K562 (cell line): ENCODE measurements around the gene METTL24. TPM values are rescaled to one million over a fixed set of nuclear protein-coding genes. Genes with fewer than 3 reads are reported as not detected.
A peak's percentile ranks its signal among the peaks of the same experiment; 100 is the strongest.

Experiments
- ATAC-seq: fragments of 200-7000 bp; cut with Tn5 transposase; 3 replicates; pipeline ENCODE4 v1.9.1; 2020; ENCODE audit warnings: moderate library complexity
- BruUV-seq: library from RNA; stranded (reverse); fragments of 400-500 nt; replicated peaks from 2 replicates; lab custom pipeline; 2021; lab: Mats Ljungman, UMichigan
- CTCF ChIA-PET: fragments of 300-600 bp; formaldehyde crosslinking; extraction: SDS; loops from one replicate; lab custom pipeline; 2021; ENCODE audit warnings: low intra/inter-chr PET ratio; lab: Yijun Ruan, JAX
- POLR2A ChIA-PET: fragments of 300-600, 350-650 bp; sonication (Branson Sonifier 250); formaldehyde crosslinking; extraction: SDS; loops from one replicate; lab custom pipeline; 2021; ENCODE audit warnings: antibody characterized with exemption, inconsistent platforms; lab: Yijun Ruan, JAX
- DNase-seq, 4 experiments: peaks; one replicate each; pipeline versions ENCODE4 v3.0.0 to v3.0.0-alpha.2; 2011 to 2018; ENCODE audit warnings: low spot score in 3 of 4, mixed read lengths in 3 of 4; ENCODE audit errors: extremely low read depth in 1 of 4
- FAIRE-seq: peaks from 2 replicates; lab custom pipeline; 2011; peaks lifted over from hg19 to GRCh38; lab: Jason Lieb, UNC
- H2AFZ ChIP-seq: 2 replicates; pipeline ENCODE4 v1.6.0; 2011; ENCODE audit warnings: low read depth, low read length, control low read depth, inconsistent platforms
- H3K27ac ChIP-seq: fragments of 200-600 bp; 3 replicates; pipeline ENCODE4 v1.8.0; 2011; ENCODE audit warnings: low read depth, mild to moderate bottlenecking, control low read depth, inconsistent platforms, low read length, moderate library complexity, mixed read lengths; ENCODE audit errors: extremely low read depth
- H3K27me3 ChIP-seq, 2 experiments: fragments of 300-600 bp in 1 of 2; 2 replicates in 1 of 2; 3 replicates in 1 of 2; pipeline versions ENCODE4 v1.6.0 to v1.8.0; 2011; ENCODE audit warnings: inconsistent platforms in 2 of 2, low read length in 2 of 2, mild to moderate bottlenecking in 1 of 2, mixed read lengths in 1 of 2, moderate library complexity in 1 of 2; ENCODE audit not compliant: control insufficient read depth in 2 of 2, insufficient read depth in 2 of 2
- H3K36me3 ChIP-seq: fragments of 300-600 bp; 3 replicates; pipeline ENCODE4 v1.8.0; 2011; ENCODE audit warnings: mild to moderate bottlenecking, low read length, inconsistent platforms; ENCODE audit not compliant: control insufficient read depth, insufficient read depth
- H3K4me1 ChIP-seq, 2 experiments: fragments of 200-600 bp in 1 of 2; replicated peaks in 1 of 2; 2 replicates in 1 of 2; 3 replicates in 1 of 2; pipeline versions ENCODE4 v1.5.1 to v1.8.0; 2011; ENCODE audit warnings: inconsistent platforms in 2 of 2, low read length in 2 of 2, mild to moderate bottlenecking in 1 of 2, mixed read lengths in 1 of 2, moderate library complexity in 1 of 2; ENCODE audit not compliant: control insufficient read depth in 2 of 2, insufficient read depth in 2 of 2
- H3K4me2 ChIP-seq: 2 replicates; pipeline ENCODE4 v1.6.1; 2011; ENCODE audit warnings: low read length, control low read depth, inconsistent platforms, mixed read lengths; ENCODE audit not compliant: insufficient read depth
- H3K4me3 ChIP-seq: fragments of 200-600 bp; sonication (generic), shearing (Covaris generic); 2 replicates; pipeline ENCODE4 v1.5.1; 2016; ENCODE audit warnings: control low read depth, inconsistent platforms
- H3K79me2 ChIP-seq: fragments of 200-600 bp; 3 replicates; pipeline ENCODE4 v1.8.0; 2011; ENCODE audit warnings: low read length, inconsistent platforms; ENCODE audit not compliant: control insufficient read depth, insufficient read depth
- H3K9ac ChIP-seq, 2 experiments: 2 replicates each; pipeline versions ENCODE4 v1.6.0 to v1.6.1; 2011; ENCODE audit warnings: low read depth in 2 of 2, low read length in 2 of 2, control low read depth in 1 of 2, inconsistent platforms in 1 of 2, mild to moderate bottlenecking in 1 of 2, mixed read lengths in 1 of 2; ENCODE audit not compliant: insufficient read depth in 1 of 2
- H3K9me1 ChIP-seq: one replicate; pipeline ENCODE4 v1.6.0; 2011; ENCODE audit warnings: inconsistent platforms, mild to moderate bottlenecking, low read length, moderate library complexity; ENCODE audit not compliant: control insufficient read depth, insufficient read depth
- H3K9me3 ChIP-seq: replicated peaks from 2 replicates; pipeline ENCODE4 v1.5.1; 2011; ENCODE audit warnings: low read depth, low read length, inconsistent platforms; ENCODE audit not compliant: control insufficient read depth, insufficient read depth
- H4K20me1 ChIP-seq: replicated peaks from 2 replicates; pipeline ENCODE4 v1.6.1; 2011; ENCODE audit warnings: low read length, inconsistent platforms, mixed read lengths; ENCODE audit not compliant: control insufficient read depth, insufficient read depth
- CBFA2T3 ChIP-seq: fragments of 450-650 bp; IDR thresholded peaks from 2 replicates; pipeline ENCODE4 v1.6.1; 2017
- CBX8 ChIP-seq: fragments of 200-600 bp; sonication (generic); IDR thresholded peaks from 2 replicates; pipeline ENCODE4 v1.6.1; 2012; ENCODE audit warnings: borderline replicate concordance, mixed run types, low read depth, mild to moderate bottlenecking, moderate library complexity, mixed read lengths, low read length, control low read depth, inconsistent platforms; ENCODE audit not compliant: poor library complexity, severe bottlenecking; ENCODE audit errors: extremely low read depth
- EP300 ChIP-seq: IDR thresholded peaks from 2 replicates; pipeline ENCODE4 v1.6.1; 2012; ENCODE audit warnings: low read length, improper control_type of control experiment
- FOSL1 ChIP-seq: fragments of 200-800 bp; sonication (Bioruptor generic); conservative IDR thresholded peaks from 2 replicates; pipeline ENCODE4 v1.6.1; 2016; ENCODE audit warnings: missing genetic modification characterization, missing compliant biosample characterization
- HDAC8 ChIP-seq: fragments of 450-650 bp; IDR thresholded peaks from 2 replicates; pipeline ENCODE4 v1.6.1; 2016; ENCODE audit warnings: mild to moderate bottlenecking, missing genetic modification characterization, moderate library complexity, missing compliant biosample characterization
- KDM4B ChIP-seq, 2 experiments: fragments of 450-650 bp in 1 of 2; sonication (generic) in 1 of 2; IDR thresholded peaks; 2 replicates each; pipeline ENCODE4 v1.6.1; 2016 to 2017; ENCODE audit warnings: borderline replicate concordance in 2 of 2, antibody characterized with exemption in 1 of 2, low read depth in 1 of 2, mild to moderate bottlenecking in 1 of 2
- NCOR1 ChIP-seq: fragments of 450-650 bp; IDR thresholded peaks from 2 replicates; pipeline ENCODE4 v1.6.1; 2016; ENCODE audit warnings: mild to moderate bottlenecking, moderate library complexity
- PBX2 ChIP-seq, 2 experiments: IDR thresholded peaks in 1 of 2; conservative IDR thresholded peaks in 1 of 2; 2 replicates each; pipeline ENCODE4 v1.6.1; 2016; ENCODE audit warnings: low read depth in 2 of 2, mild to moderate bottlenecking in 1 of 2, missing compliant biosample characterization in 1 of 2, missing genetic modification characterization in 1 of 2, moderate library complexity in 1 of 2
- RFX5 ChIP-seq: IDR thresholded peaks from 2 replicates; pipeline ENCODE4 v1.6.1; 2011; ENCODE audit warnings: low read depth, mild to moderate bottlenecking, improper control_type of control experiment, low read length
- SMAD4 ChIP-seq: fragments of 250-450 bp; sonication (Bioruptor Pico); conservative IDR thresholded peaks from 2 replicates; pipeline ENCODE4 v1.8.0; 2021; ENCODE audit warnings: inconsistent platforms, mild to moderate bottlenecking, moderate library complexity
- TBL1XR1 ChIP-seq, 2 experiments: IDR thresholded peaks; 2 replicates each; pipeline ENCODE4 v1.6.1; 2012; ENCODE audit warnings: improper control_type of control experiment in 2 of 2, low read length in 2 of 2, mild to moderate bottlenecking in 1 of 2
- THRA ChIP-seq: fragments of 450-650 bp; IDR thresholded peaks from 2 replicates; pipeline ENCODE4 v1.6.1; 2017; ENCODE audit warnings: mild to moderate bottlenecking, moderate library complexity
- WGBS: fragments of 100-300 bp; shearing (Covaris generic); methylation state at CpG from one replicate; pipeline ENCODE4 v1.1.6; 2016; ENCODE audit warnings: low coverage, mixed read lengths; ENCODE audit not compliant: insufficient coverage; ENCODE audit errors: missing lambda C conversion rate; 5-methylcytosine and 5-hydroxymethylcytosine counted together
- in situ Hi-C: fragments of 300-500 bp; cut with MboI; formaldehyde crosslinking; loops from 4 replicates; pipeline ENCODE4 v1.15.0; 2018; ENCODE audit warnings: inconsistent platforms, mixed read lengths
- intact Hi-C: fragments of 100-400 bp; cut with micrococcal nuclease; formaldehyde crosslinking; loops from 2 replicates; pipeline ENCODE4 v1.14.2; 2022
- polyA plus RNA-seq, 8 experiments: library from polyadenylated mRNA; depleted of rRNA in 4 of 8; stranded (reverse) in 5 of 8; unstranded in 3 of 8; fragments of >200 nt; fragmentation: Nextera tagmentation in 2 of 8; fragmentation: Illumina TruSeq in 1 of 8; extraction: Ambion mirVana in 2 of 8; extraction: Trizol in 1 of 8; gene quantifications; 2 replicates each; pipeline versions ENCODE4 v1.2.1 to v1.2.3, GENCODE V29; 2011 to 2014; ENCODE audit warnings: inconsistent platforms in 1 of 8, missing spikeins in 1 of 8
- total RNA-seq, 7 experiments: library from RNA; depleted of rRNA in 6 of 7; stranded (reverse); fragments of >200 nt in 6 of 7; fragmentation: Illumina TruSeq in 2 of 7; extraction: Trizol in 2 of 7; gene quantifications; 2 replicates each; pipeline versions ENCODE4 v1.2.1 to v1.2.3, GENCODE V29; 2011 to 2021; ENCODE audit warnings: low replicate concordance in 1 of 7

The METTL24 gene
- total and polyA plus RNA-seq, 9 of the 15 experiments (the other 6 are each of a cell fraction or from before 2014, with no cell fraction given): not detected

GRCh38 chr6:110389689-110390382 is 31.7 kb upstream of the METTL24 start:
- Histone ChIP-seq H2AFZ (no peak overlapping the region), H3K9ac (no peak overlapping the region), H3K4me1 (peaks cover 0 to 3% of the 10 kb centered on the region in 2 experiments; a peak in 2 of 5 replicates), H3K79me2 (no peaks in the 10 kb centered on the region), H4K20me1 (no peaks in the 10 kb centered on the region), H3K27ac (no peak overlapping the region), H3K4me2 (no peak overlapping the region), H3K9me1 (no peaks in the 10 kb centered on the region), H3K4me3 (no peak overlapping the region), H3K36me3 (no peaks in the 10 kb centered on the region), H3K27me3 (peaks cover 0 to 12% of the 10 kb centered on the region in 2 experiments; a peak in 2 of 5 replicates), H3K9me3 (no peaks in the 10 kb centered on the region)
- ChIA-PET POLR2A (interaction anchor here (0.6 kb wide), 2 partner anchors 51 to 223 kb away, joined by 3 read pairs; no protein-coding TSS in a partner anchor), CTCF (interaction anchor here (1.3 to 1.9 kb wide), 5 partner anchors 210 to 863 kb away, joined by 3 to 15 read pairs (median 7); partner anchors contain the start of genes CDC40 and WASF1)
- BruUV-seq: no TSS peak
- FAIRE-seq (no peak), DNase-seq (peak in 1 of 4 experiments; percentile 23), ATAC-seq (peak; percentile 42; the same call in 1 of the 3 replicates)
- in situ Hi-C loops (loop anchor here (5.0 to 25.0 kb wide), 4 partner anchors 215 to 853 kb away; partner anchors contain the start of gene WASF1), intact Hi-C loops (loop anchor here (1.0 to 10.0 kb wide), 4 partner anchors 353 to 863 kb away; no protein-coding TSS in a partner anchor)
- WGBS: 0% methylated on average over 4 of the region's 4 CpGs
- TF ChIP-seq THRA (no peak), FOSL1 (peak; percentile 41; the same call in 1 of the 2 replicates), KDM4B (IDR thresholded peaks at IDR 0.05; ENCODE audit: borderline replicate concordance in 2 of 2, low read depth in 1 of 2) (no peak), NCOR1 (peak; percentile 48; the same call in 1 of the 2 replicates), RFX5 (no peak), SMAD4 (peak; percentile 95), PBX2 (CRISPR knock-in tag; IDR thresholded peaks at IDR 0.05; ENCODE audit: low read depth) (no peak), PBX2 (tag; conservative IDR thresholded peaks at IDR 0.05; ENCODE audit: low read depth) (no peak), CBFA2T3 (peak; percentile 71), EP300 (no peak; the same call in 1 of the 2 replicates), TBL1XR1 (IDR thresholded peaks at IDR 0.05; ENCODE audit: low read length in 2 of 2) (peak in 1 of 2 experiments; percentile 44; a peak in 1 of 4 replicates), CBX8 (no peak), HDAC8 (tag) (no peak)
